Prostate gland (tissue), 2 donors: Measurements from ENCODE around the gene SERTM2. TPM values are rescaled to one million over a fixed set of nuclear protein-coding genes. Genes with fewer than 3 reads are reported as not detected.

ENCODE experiments used
- DNase-seq: peaks from one replicate; pipeline ENCODE4 v3.0.0-alpha.2; 2019; ENCODE audit warnings: low spot score
- H3K27ac ChIP-seq, 2 donors: fragments of 200-600 bp; sonication (generic); 2 replicates each; pipeline ENCODE4 v1.5.1; 2017 to 2019
- H3K27me3 ChIP-seq: fragments of 200-600 bp; sonication (generic); replicated peaks from 2 replicates; pipeline ENCODE4 v1.5.1; 2019; ENCODE audit not compliant: insufficient read depth
- H3K36me3 ChIP-seq, 2 donors: fragments of 200-600 bp; sonication (generic); 1 replicate in 1 of 2; 2 replicates in 1 of 2; pipeline versions ENCODE4 v1.5.1 to v1.8.1; 2017 to 2019
- H3K4me1 ChIP-seq: fragments of 200-600 bp; sonication (generic); replicated peaks from 2 replicates; pipeline ENCODE4 v1.5.1; 2019
- H3K4me3 ChIP-seq, 2 donors: fragments of 200-600 bp; sonication (generic); 2 replicates each; pipeline ENCODE4 v1.5.1; 2017 to 2019
- H3K9me3 ChIP-seq: fragments of 200-600 bp; sonication (generic); 2 replicates; pipeline ENCODE4 v1.5.1; 2017
- POLR2A ChIP-seq: fragments of 450-650 bp; IDR thresholded peaks from one replicate; pipeline ENCODE4 v1.6.1; 2016; ENCODE audit warnings: antibody characterized with exemption, mild to moderate bottlenecking
- POLR2AphosphoS5 ChIP-seq: sonication (generic); formaldehyde crosslinking; IDR thresholded peaks from one replicate; pipeline ENCODE4 v1.6.1; 2017; ENCODE audit warnings: antibody characterized with exemption
- WGBS: methylation state at CpG from one replicate; pipeline ENCODE4 v1.1.5; 2018; 5-methylcytosine and 5-hydroxymethylcytosine counted together
- intact Hi-C: fragments of 100-400 bp; cut with DNase I; formaldehyde crosslinking; loops from one replicate; pipeline ENCODE4 v1.14.2; 2022
- total RNA-seq, 2 donors: library from RNA; depleted of rRNA; stranded (reverse); fragments of >200 nt; gene quantifications; one replicate each; pipeline ENCODE4 v1.1.0, GENCODE V29; 2016
- TF ChIP-seq, protein P1 (sequence below), 4 experiments: fragments of 200-600 bp in 2 of 4; fragments of 450-650 bp in 2 of 4; sonication (generic) in 2 of 4; IDR thresholded peaks; 1 replicate in 3 of 4; 2 replicates in 1 of 4; pipeline ENCODE4 v1.5.1; 2016 to 2019; ENCODE audit warnings: antibody characterized with exemption in 4 of 4, mild to moderate bottlenecking in 2 of 4, moderate library complexity in 2 of 4

The SERTM2 gene
- 10 to 100 TPM in 1 of 2 donors, under 1 TPM in 1; 0.05 to 10.7 TPM for total RNA-seq

DNA sequence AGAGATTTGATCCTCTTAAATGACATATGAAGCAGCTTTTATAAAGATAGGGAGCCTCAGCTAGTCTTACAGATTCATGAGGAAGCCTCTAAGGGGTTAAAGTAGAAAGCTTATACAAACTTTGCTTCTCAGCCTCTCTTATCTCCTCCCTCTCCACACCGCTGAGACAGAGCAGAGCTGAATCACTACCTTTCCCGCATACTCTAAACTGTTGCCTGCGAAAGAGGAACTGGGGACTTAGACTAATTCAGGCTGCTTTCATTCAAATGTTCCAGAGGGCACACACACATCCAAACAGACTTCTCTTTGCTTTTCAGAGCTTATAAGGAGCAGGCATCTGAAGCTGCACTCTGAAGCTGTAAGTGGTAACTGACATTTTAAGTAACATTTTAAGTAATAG, at the start of gene SERTM2:
SERTM2 (plus strand) TSS at position 169 of the 400 bp plus-strand sequence. CDS start 7,213 bp downstream, outside the sequence.
- no peak for DNase-seq
- no peak within 1 kb of the TSS for H3K4me3 ChIP-seq
- TF ChIP-seq POLR2A, result no peak
- no peaks in the 10 kb centered on the region for H3K9me3 ChIP-seq
- WGBS, result 0% methylated on average over 2 of the region's 3 CpGs
- intact Hi-C loops, result no loop called here
- H3K36me3 ChIP-seq, result no peaks in the 10 kb centered on the region
- H3K27ac ChIP-seq, result no peak within 1 kb of the TSS
- no peaks in the 10 kb centered on the region for H3K4me1 ChIP-seq
- no peaks in the 10 kb centered on the region for H3K27me3 ChIP-seq

DNA sequence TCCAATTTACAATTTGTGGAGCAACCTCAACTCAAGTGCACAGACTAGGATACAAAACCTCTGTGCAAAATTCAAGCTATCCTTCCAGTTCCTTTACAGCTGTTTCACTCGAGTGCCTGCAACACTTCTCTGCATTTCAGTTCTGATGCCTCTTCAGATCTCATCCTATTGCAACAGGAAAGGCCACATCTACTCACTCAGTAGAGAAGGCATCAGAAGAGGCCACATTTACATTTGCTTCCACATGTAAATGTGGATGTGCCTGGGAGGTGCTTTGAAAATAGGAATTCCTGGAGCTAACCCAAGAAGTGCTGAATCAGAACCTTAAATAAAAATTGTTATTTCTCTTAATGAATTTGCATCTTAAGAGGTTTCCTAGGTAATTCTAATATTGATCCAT, 45.8 kb upstream of the SERTM2 start:
- Histone ChIP-seq H3K27me3 (no peaks in the 10 kb centered on the region), H3K4me1 (no peaks in the 10 kb centered on the region), H3K9me3 (no peaks in the 10 kb centered on the region), H3K36me3 (no peaks in the 10 kb centered on the region), H3K27ac (no peak overlapping the region), H3K4me3 (no peak overlapping the region)
- no peak for TF ChIP-seq POLR2A
- no peak for TF ChIP-seq POLR2AphosphoS5
- TF ChIP-seq, protein P1, sequence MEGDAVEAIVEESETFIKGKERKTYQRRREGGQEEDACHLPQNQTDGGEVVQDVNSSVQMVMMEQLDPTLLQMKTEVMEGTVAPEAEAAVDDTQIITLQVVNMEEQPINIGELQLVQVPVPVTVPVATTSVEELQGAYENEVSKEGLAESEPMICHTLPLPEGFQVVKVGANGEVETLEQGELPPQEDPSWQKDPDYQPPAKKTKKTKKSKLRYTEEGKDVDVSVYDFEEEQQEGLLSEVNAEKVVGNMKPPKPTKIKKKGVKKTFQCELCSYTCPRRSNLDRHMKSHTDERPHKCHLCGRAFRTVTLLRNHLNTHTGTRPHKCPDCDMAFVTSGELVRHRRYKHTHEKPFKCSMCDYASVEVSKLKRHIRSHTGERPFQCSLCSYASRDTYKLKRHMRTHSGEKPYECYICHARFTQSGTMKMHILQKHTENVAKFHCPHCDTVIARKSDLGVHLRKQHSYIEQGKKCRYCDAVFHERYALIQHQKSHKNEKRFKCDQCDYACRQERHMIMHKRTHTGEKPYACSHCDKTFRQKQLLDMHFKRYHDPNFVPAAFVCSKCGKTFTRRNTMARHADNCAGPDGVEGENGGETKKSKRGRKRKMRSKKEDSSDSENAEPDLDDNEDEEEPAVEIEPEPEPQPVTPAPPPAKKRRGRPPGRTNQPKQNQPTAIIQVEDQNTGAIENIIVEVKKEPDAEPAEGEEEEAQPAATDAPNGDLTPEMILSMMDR (IDR thresholded peaks at IDR 0.05), result no peak
- WGBS, result 86% methylated on average over 1 of the region's 1 CpG
- no peak for DNase-seq
- intact Hi-C loops, result no loop called here

DNA sequence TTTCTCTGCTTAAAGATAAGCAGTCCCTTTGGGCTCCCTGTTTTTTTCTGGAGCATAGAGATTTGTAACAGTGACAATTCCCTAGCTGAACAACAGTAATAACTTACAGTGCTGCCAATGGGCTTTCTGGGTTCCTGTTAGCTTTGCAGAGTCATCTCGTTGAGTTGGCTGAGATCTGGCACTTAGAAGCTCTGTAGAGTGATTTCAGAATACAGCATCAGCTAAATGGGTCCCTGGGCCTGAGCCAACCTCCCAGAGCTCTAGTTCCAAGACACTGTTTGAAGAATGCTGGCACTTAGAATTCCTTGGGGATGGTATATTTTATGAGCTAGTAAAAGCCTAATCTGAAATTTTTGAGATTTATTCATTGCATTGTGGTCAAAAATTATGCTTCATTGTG, 43.5 kb upstream of the SERTM2 start:
- H3K4me1 ChIP-seq, result no peaks in the 10 kb centered on the region
- WGBS, result 0% methylated on average over 1 of the region's 1 CpG

DNA sequence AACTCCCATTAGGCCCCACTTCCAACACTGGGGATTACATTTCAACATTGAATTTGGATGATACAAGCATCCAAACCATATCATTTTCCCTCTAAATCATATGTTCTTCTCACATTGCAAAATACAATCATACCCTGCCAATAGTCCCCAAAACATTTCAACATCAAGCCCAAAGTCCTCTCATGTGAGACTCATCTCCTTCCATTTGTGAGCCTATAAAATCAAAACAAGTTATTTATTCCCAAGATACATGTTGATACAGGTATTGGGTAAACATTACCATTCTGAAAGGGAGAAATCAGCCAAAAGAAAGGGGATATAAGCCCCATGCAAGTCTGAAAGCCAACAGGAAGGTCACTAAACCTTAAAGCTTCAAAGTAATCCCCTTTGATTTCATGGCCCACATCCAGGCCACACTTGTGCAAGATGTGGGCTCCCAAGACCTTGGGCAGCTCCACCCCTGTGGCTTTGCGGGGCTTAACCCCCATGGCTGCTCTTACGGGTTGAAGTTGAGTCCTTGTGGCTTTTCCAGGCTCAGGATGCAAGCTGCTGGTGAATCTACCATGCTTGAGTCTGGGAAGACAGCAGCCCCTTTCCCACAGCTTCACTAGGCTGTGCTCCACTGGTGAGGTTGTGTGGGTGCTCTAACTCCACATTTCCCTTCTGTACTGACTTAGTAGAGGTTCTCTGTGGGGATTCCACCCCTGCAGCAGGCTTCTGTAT, 40.6 kb upstream of the SERTM2 start:
- TF ChIP-seq, protein P1 (IDR thresholded peaks at IDR 0.05), result no peak
- TF ChIP-seq POLR2A (no peak), POLR2AphosphoS5 (no peak)
- intact Hi-C loops, result no loop called here
- no peak for DNase-seq
- H3K36me3 ChIP-seq, result no peaks in the 10 kb centered on the region
- no peak overlapping the region for H3K4me3 ChIP-seq
- WGBS, result no CpG with 5 or more reads among the region's 2 CpGs
- no peaks in the 10 kb centered on the region for H3K9me3 ChIP-seq
- H3K27ac ChIP-seq, result no peak overlapping the region
- no peaks in the 10 kb centered on the region for H3K4me1 ChIP-seq
- no peaks in the 10 kb centered on the region for H3K27me3 ChIP-seq

More for the DNA sequence above, 43.5 kb upstream of the SERTM2 start:
- no peak overlapping the region for H3K27ac ChIP-seq
- no peaks in the 10 kb centered on the region for H3K9me3 ChIP-seq
- intact Hi-C loops, result no loop called here
- TF ChIP-seq, protein P1 (IDR thresholded peaks at IDR 0.05), result no peak
- TF ChIP-seq POLR2AphosphoS5 (no peak), POLR2A (no peak)
- H3K27me3 ChIP-seq, result no peaks in the 10 kb centered on the region
- no peak overlapping the region for H3K4me3 ChIP-seq
- no peaks in the 10 kb centered on the region for H3K36me3 ChIP-seq
- DNase-seq, result no peak

DNA sequence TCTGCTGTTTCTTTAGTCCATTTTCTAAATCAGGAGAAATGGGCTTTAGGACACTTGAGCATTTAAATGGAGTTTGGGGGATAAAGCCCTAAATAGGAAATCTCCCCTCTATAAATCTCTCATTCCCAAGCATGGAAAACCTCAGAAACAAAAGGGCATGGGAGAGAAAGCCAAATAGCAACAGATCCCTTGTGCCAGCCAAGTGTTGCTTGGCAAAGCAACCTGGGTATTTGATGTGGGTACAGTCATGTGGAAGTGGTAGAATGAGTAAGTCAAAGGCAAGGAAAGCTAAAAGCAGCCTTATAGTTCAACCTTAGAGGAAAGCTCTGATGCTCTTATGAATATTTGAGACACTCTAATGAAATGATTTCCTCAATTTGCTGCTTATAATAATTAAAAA, 29.5 kb upstream of the SERTM2 start:
- no peaks in the 10 kb centered on the region for H3K4me1 ChIP-seq
- no peaks in the 10 kb centered on the region for H3K36me3 ChIP-seq
- TF ChIP-seq POLR2A (no peak), POLR2AphosphoS5 (no peak)
- TF ChIP-seq, protein P1 (IDR thresholded peaks at IDR 0.05), result no peak
- no peak overlapping the region for H3K27ac ChIP-seq
- H3K4me3 ChIP-seq, result no peak overlapping the region
- intact Hi-C loops, result no loop called here
- H3K9me3 ChIP-seq, result no peaks in the 10 kb centered on the region
- H3K27me3 ChIP-seq, result no peaks in the 10 kb centered on the region
- no peak for DNase-seq
